ENCODE data around the gene THEMIS. TPM values are rescaled to one million over a fixed set of nuclear protein-coding genes. Genes with fewer than 3 reads are reported as not detected.

Gene THEMIS
- total and polyA plus RNA-seq, 2 of the 4 experiments (the other 2 are of a cell fraction), result not detected

DNA sequence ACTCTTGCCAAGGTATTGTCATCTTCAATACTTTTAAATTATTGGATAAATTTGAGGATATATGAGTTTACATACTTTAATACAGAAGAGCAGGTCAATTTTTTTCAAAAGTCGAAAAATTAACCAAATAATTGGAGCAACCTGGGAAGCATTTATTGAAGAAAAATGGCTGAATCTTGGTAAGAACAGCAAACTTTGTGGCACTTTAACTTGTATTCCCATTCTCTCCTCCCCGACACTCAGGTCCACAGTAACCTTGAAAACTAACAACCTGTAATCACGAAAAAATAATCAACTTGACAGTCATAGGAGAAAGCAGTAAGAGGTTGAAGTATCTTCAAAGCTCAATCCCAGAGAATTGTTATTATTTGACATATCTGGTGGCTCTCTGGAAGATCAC, 55.6 kb downstream of the THEMIS start:
- no peak for DNase-seq
- Histone ChIP-seq H3K56ac (ENCODE audit: extremely low read depth, insufficient read depth, low read length) (no peak overlapping the region), H3K27me3 (ENCODE audit: control insufficient read depth, insufficient read depth, low read length) (no peaks in the 10 kb centered on the region), H4K20me1 (ENCODE audit: insufficient read depth, low read length) (no peaks in the 10 kb centered on the region), H2BK120ac (ENCODE audit: low read depth, low read length) (no peak overlapping the region), H4K8ac (ENCODE audit: low read depth in 2 of 2, low read length in 2 of 2) (no peak overlapping the region), H3K4me1 (ENCODE audit: control insufficient read depth, insufficient read depth, low read length) (no peaks in the 10 kb centered on the region), H3K9me3 (ENCODE audit: control insufficient read depth, insufficient read depth, low read length) (no peaks in the 10 kb centered on the region), H3K23ac (ENCODE audit: low read depth, low read length) (no peak overlapping the region), H3K9ac (ENCODE audit: low read depth, low read length) (no peak overlapping the region), H3K79me1 (ENCODE audit: low read depth in 1 of 2, low read length in 2 of 2) (no peaks in the 10 kb centered on the region), H2BK5ac (ENCODE audit: low read depth, low read length, poor library complexity, severe bottlenecking) (no peak overlapping the region), H2BK15ac (ENCODE audit: low read depth, low read length) (no peak overlapping the region), H3K27ac (ENCODE audit: insufficient read depth, low read length) (no peak overlapping the region), H4K91ac (ENCODE audit: insufficient read depth, low read depth, low read length) (no peak overlapping the region), H3K9me1 (ENCODE audit: insufficient read depth, low read length) (no peaks in the 10 kb centered on the region), H3K14ac (replicated peaks; ENCODE audit: low read depth, low read length) (no peak overlapping the region), H2AFZ (replicated peaks; ENCODE audit: low read length, poor library complexity) (no peak overlapping the region), H2BK20ac (ENCODE audit: low read depth, low read length) (no peak overlapping the region), H2AK9ac (replicated peaks; ENCODE audit: low read depth, low read length, poor library complexity) (no peak overlapping the region), H3K18ac (ENCODE audit: low read depth, low read length) (no peak overlapping the region), H3K4me2 (ENCODE audit: low read depth, low read length) (no peak overlapping the region), H2AK5ac (ENCODE audit: low read depth, low read length) (no peak overlapping the region), H4K5ac (ENCODE audit: low read depth, low read length) (no peak overlapping the region), H3K4ac (ENCODE audit: low read depth, low read length) (no peak overlapping the region), H3K4me3 (ENCODE audit: insufficient read depth, low read depth, low read length) (no peak overlapping the region), H3K36me3 (ENCODE audit: control insufficient read depth, insufficient read depth, low read length) (no peaks in the 10 kb centered on the region)
- in situ Hi-C loops (cut with MboI; ENCODE audit: low sequenced_read_pairs) (no loop called here), dilution Hi-C loops (cut with HindIII; ENCODE audit: low sequenced_read_pairs, unreplicated experiment) (no loop called here), intact Hi-C loops (cut with micrococcal nuclease) (no loop called here)
- WGBS, 2 experiments (ENCODE audit: extremely low coverage in 2 of 2, insufficient read length in 1 of 2), result no CpG with 5 or more reads among the region's 3 CpGs
- no peak for ATAC-seq (ENCODE audit: low read depth)
- TF ChIP-seq FOS (IDR thresholded peaks at IDR 0.05; ENCODE audit: low read depth, low read length) (no peak), MXI1 (IDR thresholded peaks at IDR 0.05; ENCODE audit: borderline replicate concordance, low read depth, low read length) (no peak), POLR2A (IDR thresholded peaks at IDR 0.05; ENCODE audit: low read depth, low read length) (no peak), RAD21 (IDR thresholded peaks at IDR 0.05; ENCODE audit: low read length) (no peak), NFE2L2 (IDR thresholded peaks at IDR 0.05; ENCODE audit: low read depth, low read length) (no peak), BHLHE40 (IDR thresholded peaks at IDR 0.05; ENCODE audit: low read depth, low read length) (no peak), MAFK (IDR thresholded peaks at IDR 0.05; ENCODE audit: low read depth, low read length) (no peak), MAZ (IDR thresholded peaks at IDR 0.05; ENCODE audit: borderline replicate concordance, low read depth, low read length) (no peak), CHD1 (IDR thresholded peaks at IDR 0.05; ENCODE audit: low read depth, low read length) (no peak), RCOR1 (IDR thresholded peaks at IDR 0.05; ENCODE audit: insufficient replicate concordance, low read length) (no peak), RFX5 (IDR thresholded peaks at IDR 0.05; ENCODE audit: low read depth, low read length) (no peak), SMC3 (IDR thresholded peaks at IDR 0.05; ENCODE audit: low read depth, low read length) (no peak)
- TF ChIP-seq, protein P1, sequence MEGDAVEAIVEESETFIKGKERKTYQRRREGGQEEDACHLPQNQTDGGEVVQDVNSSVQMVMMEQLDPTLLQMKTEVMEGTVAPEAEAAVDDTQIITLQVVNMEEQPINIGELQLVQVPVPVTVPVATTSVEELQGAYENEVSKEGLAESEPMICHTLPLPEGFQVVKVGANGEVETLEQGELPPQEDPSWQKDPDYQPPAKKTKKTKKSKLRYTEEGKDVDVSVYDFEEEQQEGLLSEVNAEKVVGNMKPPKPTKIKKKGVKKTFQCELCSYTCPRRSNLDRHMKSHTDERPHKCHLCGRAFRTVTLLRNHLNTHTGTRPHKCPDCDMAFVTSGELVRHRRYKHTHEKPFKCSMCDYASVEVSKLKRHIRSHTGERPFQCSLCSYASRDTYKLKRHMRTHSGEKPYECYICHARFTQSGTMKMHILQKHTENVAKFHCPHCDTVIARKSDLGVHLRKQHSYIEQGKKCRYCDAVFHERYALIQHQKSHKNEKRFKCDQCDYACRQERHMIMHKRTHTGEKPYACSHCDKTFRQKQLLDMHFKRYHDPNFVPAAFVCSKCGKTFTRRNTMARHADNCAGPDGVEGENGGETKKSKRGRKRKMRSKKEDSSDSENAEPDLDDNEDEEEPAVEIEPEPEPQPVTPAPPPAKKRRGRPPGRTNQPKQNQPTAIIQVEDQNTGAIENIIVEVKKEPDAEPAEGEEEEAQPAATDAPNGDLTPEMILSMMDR (conservative IDR thresholded peaks at IDR 0.05; ENCODE audit: low read depth, low read length), result no peak
- CTCF ChIA-PET, result interaction anchor here (0.6 kb wide), 1 partner anchor 38 kb away, joined by 4 read pairs; no protein-coding TSS in a partner anchor
- BruUV-seq (replicated peaks), result no TSS peak
- POLR2A ChIA-PET (ENCODE audit: unreplicated experiment), result no interaction called here

Data from IMR-90 (cell line).